Brain microvascular endothelial cell (primary cell): Measurements from ENCODE around the gene OR56A1.
"Not testable (repeated sequence)": the region's sequence is repeated elsewhere in the genome, so short reads cannot be mapped to it uniquely, and the experiment has no call there.

Experiments
- DNase-seq: peaks from one replicate; pipeline ENCODE4 v3.0.0-alpha.2; 2020
- H3K27ac ChIP-seq: fragments of 250-450 bp; sonication (Bioruptor Pico); 2 replicates; pipeline ENCODE4 v1.5.1; 2020; ENCODE audit warnings: mild to moderate bottlenecking, moderate library complexity
- H3K27me3 ChIP-seq: fragments of 250-450 bp; sonication (Bioruptor Pico); replicated peaks from 2 replicates; pipeline ENCODE4 v1.5.1; 2020; ENCODE audit warnings: mild to moderate bottlenecking
- H3K36me3 ChIP-seq: fragments of 250-450 bp; sonication (Bioruptor Pico); replicated peaks from 2 replicates; pipeline ENCODE4 v1.5.1; 2020; ENCODE audit warnings: mild to moderate bottlenecking
- H3K4me3 ChIP-seq: 2 replicates; pipeline ENCODE4 v1.5.1; 2011; ENCODE audit warnings: low read depth, mild to moderate bottlenecking, control low read depth, low read length, moderate library complexity
- CTCF ChIP-seq: IDR thresholded peaks from 2 replicates; pipeline ENCODE4 v1.5.1; 2011; ENCODE audit warnings: low read depth, mild to moderate bottlenecking, moderate library complexity, low read length, control low read depth, inconsistent platforms; ENCODE audit errors: missing control alignments
- in situ Hi-C: cut with HindIII; loops from 2 replicates; pipeline ENCODE4 v1.10.0; 2017; ENCODE audit warnings: low sequenced_read_pairs, low pct_ligation_motif_present

OR56A1 gene

GRCh38 chr11:6030708-6031405, at the start of gene OR56A1:
OR56A1 (minus strand) TSS chr11:6030758; CDS start chr11:6027692, 3,066 bp downstream.
- Histone ChIP-seq H3K36me3 (no peaks in the 10 kb centered on the region), H3K4me3 (no peak within 1 kb of the TSS), H3K27ac (no peak within 1 kb of the TSS), H3K27me3 (no peaks in the 10 kb centered on the region)
- in situ Hi-C loops: no loop called here
- no peak for DNase-seq
- TF ChIP-seq CTCF: no peak

- Histone ChIP-seq H3K4me3 (no peak overlapping the region), H3K27ac (no peak overlapping the region), H3K27me3 (no peaks in the 10 kb centered on the region), H3K36me3 (no peaks in the 10 kb centered on the region)
- no peak for TF ChIP-seq CTCF
- no peak for DNase-seq
- in situ Hi-C loops: no loop called here
Observed at GRCh38 chr11:6079463-6079862, 48.9 kb upstream of the OR56A1 start.

- in situ Hi-C loops: no loop called here
- Histone ChIP-seq H3K4me3 (no peak overlapping the region), H3K27me3 (no peaks in the 10 kb centered on the region), H3K27ac (no peak overlapping the region), H3K36me3 (no peaks in the 10 kb centered on the region)
- no peak for TF ChIP-seq CTCF
- no peak for DNase-seq
Observed at GRCh38 chr11:6077723-6078122, 47.2 kb upstream of the OR56A1 start.

- H3K27ac ChIP-seq, H3K36me3 ChIP-seq, in situ Hi-C loops, H3K4me3 ChIP-seq, DNase-seq, H3K27me3 ChIP-seq: not testable (repeated sequence)
Observed at GRCh38 chr11:6076443-6076842, 45.9 kb upstream of the OR56A1 start.

GRCh38 chr11:6067502-6067901, 36.9 kb upstream of the OR56A1 start:
- H3K27me3 ChIP-seq: no peaks in the 10 kb centered on the region

More at GRCh38 chr11:6067502-6067901, 36.9 kb upstream of the OR56A1 start:
- no peak for DNase-seq
- H3K27ac ChIP-seq: no peak overlapping the region
- H3K4me3 ChIP-seq: no peak overlapping the region
- H3K36me3 ChIP-seq: no peaks in the 10 kb centered on the region
- TF ChIP-seq CTCF: no peak
- in situ Hi-C loops: no loop called here
